SU-DHL-6 (cell line): Measurements from ENCODE around the gene FBLN2.

Source experiments
- H2AFZ ChIP-seq: fragments of 200-600 bp; sonication (generic); 2 replicates; pipeline ENCODE4 v1.6.1; 2014; ENCODE audit warnings: low read depth, mild to moderate bottlenecking, moderate library complexity, mixed read lengths, antibody characterized with exemption, low read length; ENCODE audit not compliant: severe bottlenecking
- H3F3A ChIP-seq: fragments of 200-600 bp; shearing (Covaris generic); 2 replicates; pipeline ENCODE4 v1.6.0; 2016; ENCODE audit warnings: antibody characterized with exemption, mild to moderate bottlenecking; ENCODE audit not compliant: insufficient read depth
- H3K27ac ChIP-seq: fragments of 200-600 bp; sonication (generic); 2 replicates; pipeline ENCODE4 v1.5.1; 2016; ENCODE audit warnings: low read depth, mild to moderate bottlenecking, low read length, moderate library complexity, mixed read lengths
- H3K27me3 ChIP-seq: fragments of 200-600 bp; sonication (generic), shearing (Covaris generic); 2 replicates; pipeline ENCODE4 v1.6.0; 2014; ENCODE audit warnings: mild to moderate bottlenecking, low read length
- H3K36me3 ChIP-seq: fragments of 200-600 bp; sonication (generic); 2 replicates; pipeline ENCODE4 v1.6.1; 2014; ENCODE audit warnings: mild to moderate bottlenecking, low read length, mixed read lengths
- H3K4me2 ChIP-seq: fragments of 300-600, 200-600 bp; shearing (Covaris generic), sonication (generic); 2 replicates; pipeline ENCODE4 v1.6.0; 2014; ENCODE audit warnings: low read length, low read depth, mild to moderate bottlenecking; ENCODE audit not compliant: poor library complexity, severe bottlenecking
- H3K4me3 ChIP-seq: fragments of 200-600 bp; sonication (generic); 2 replicates; pipeline ENCODE4 v1.5.1; 2014; ENCODE audit warnings: antibody characterized with exemption, low read length, mild to moderate bottlenecking, mixed read lengths; ENCODE audit not compliant: insufficient read depth, poor library complexity, severe bottlenecking
- H3K79me2 ChIP-seq: fragments of 200-600 bp; sonication (generic); 2 replicates; pipeline ENCODE4 v1.6.1; 2014; ENCODE audit warnings: mild to moderate bottlenecking, low read length, moderate library complexity; ENCODE audit not compliant: insufficient read depth
- H3K9ac ChIP-seq: fragments of 200-600 bp; sonication (generic); 2 replicates; pipeline ENCODE4 v1.7.0; 2014; ENCODE audit warnings: mild to moderate bottlenecking, low read length
- H3K9me2 ChIP-seq: fragments of 200-600 bp; sonication (generic); replicated peaks from 2 replicates; pipeline ENCODE4 v1.6.1; 2014; ENCODE audit warnings: low read length; ENCODE audit not compliant: insufficient read depth
- H3K9me3 ChIP-seq: fragments of 200-600 bp; sonication (generic); 2 replicates; pipeline ENCODE4 v1.6.1; 2014; ENCODE audit warnings: low read length, mixed read lengths; ENCODE audit not compliant: insufficient read depth
- H4K20me1 ChIP-seq: fragments of 200-600 bp; sonication (generic); 2 replicates; pipeline ENCODE4 v1.6.1; 2014; ENCODE audit warnings: low read depth, mild to moderate bottlenecking, antibody characterized with exemption, low read length, moderate library complexity, mixed read lengths
- CTCF ChIP-seq: fragments of 200-600 bp; sonication (generic); IDR thresholded peaks from one replicate; pipeline ENCODE4 v1.5.1; 2017; ENCODE audit warnings: antibody characterized with exemption, mild to moderate bottlenecking, low read length, moderate library complexity; ENCODE audit not compliant: insufficient read depth, poor library complexity, severe bottlenecking
- EZH2phosphoT487 ChIP-seq: fragments of 200-600 bp; sonication (generic), shearing (Covaris generic); conservative IDR thresholded peaks from 2 replicates; pipeline ENCODE4 v1.6.1; 2018; ENCODE audit warnings: mild to moderate bottlenecking, antibody characterized with exemption, low read length, moderate library complexity, mixed read lengths

The FBLN2 gene

GRCh38 chr3:13577181-13578121 is 28.5 kb downstream of the FBLN2 start:
- no peak overlapping the region for H2AFZ ChIP-seq
- no peaks in the 10 kb centered on the region for H3K9me3 ChIP-seq
- H3K9me2 ChIP-seq = no peaks in the 10 kb centered on the region
- no peak overlapping the region for H3K9ac ChIP-seq
- no peaks in the 10 kb centered on the region for H4K20me1 ChIP-seq
- no peaks in the 10 kb centered on the region for H3F3A ChIP-seq
- no peaks in the 10 kb centered on the region for H3K36me3 ChIP-seq
- TF ChIP-seq EZH2phosphoT487 (no peak), CTCF (no peak)
- no peaks in the 10 kb centered on the region for H3K27me3 ChIP-seq
- H3K4me2 ChIP-seq = no peak overlapping the region
- H3K27ac ChIP-seq = no peak overlapping the region
- no peak overlapping the region for H3K4me3 ChIP-seq
- no peaks in the 10 kb centered on the region for H3K79me2 ChIP-seq

GRCh38 chr3:13578251-13578650 is 29.3 kb downstream of the FBLN2 start:
- no peaks in the 10 kb centered on the region for H3K27me3 ChIP-seq
- TF ChIP-seq CTCF = no peak
- TF ChIP-seq EZH2phosphoT487 = no peak
- H3K9ac ChIP-seq = no peak overlapping the region
- H3K4me2 ChIP-seq = no peak overlapping the region
- no peaks in the 10 kb centered on the region for H3K36me3 ChIP-seq
- H3K9me3 ChIP-seq = no peaks in the 10 kb centered on the region
- no peaks in the 10 kb centered on the region for H3F3A ChIP-seq
- H2AFZ ChIP-seq = no peak overlapping the region
- H3K9me2 ChIP-seq = no peaks in the 10 kb centered on the region
- no peaks in the 10 kb centered on the region for H4K20me1 ChIP-seq
- H3K4me3 ChIP-seq = no peak overlapping the region
- H3K27ac ChIP-seq = no peak overlapping the region
- H3K79me2 ChIP-seq = no peaks in the 10 kb centered on the region

GRCh38 chr3:13579063-13579462 is 30.1 kb downstream of the FBLN2 start:
- H3F3A ChIP-seq = no peaks in the 10 kb centered on the region
- TF ChIP-seq CTCF (no peak), EZH2phosphoT487 (no peak)
- no peaks in the 10 kb centered on the region for H4K20me1 ChIP-seq
- no peaks in the 10 kb centered on the region for H3K36me3 ChIP-seq
- no peak overlapping the region for H3K4me3 ChIP-seq
- no peaks in the 10 kb centered on the region for H3K79me2 ChIP-seq
- no peaks in the 10 kb centered on the region for H3K27me3 ChIP-seq
- no peak overlapping the region for H3K27ac ChIP-seq
- H3K9ac ChIP-seq = no peak overlapping the region
- H3K9me3 ChIP-seq = no peaks in the 10 kb centered on the region
- no peaks in the 10 kb centered on the region for H3K9me2 ChIP-seq
- no peak overlapping the region for H2AFZ ChIP-seq
- no peak overlapping the region for H3K4me2 ChIP-seq
